Naive thymus-derived CD4-positive, alpha-beta T cell (primary cell): ENCODE results near the gene ENTHD1. TPM values are rescaled to one million over a fixed set of nuclear protein-coding genes. Genes with fewer than 3 reads are reported as not detected.
"Not testable (repeated sequence)": the region's sequence is repeated elsewhere in the genome, so short reads cannot be mapped to it uniquely, and the experiment has no call there.

Experiments used
- ATAC-seq: fragments of 150-1000 bp; cut with Tn5 transposase; 2 replicates; pipeline ENCODE4 v1.10.0; 2021; ENCODE audit warnings: mild to moderate bottlenecking, moderate library complexity
- CTCF ChIA-PET: fragments of 350-600 bp; sonication (Branson Sonifier 250); formaldehyde crosslinking; loops from one replicate; lab custom pipeline; 2021; ENCODE audit warnings: antibody characterized with exemption; lab: Charles Lee
- POLR2A ChIA-PET: fragments of 350-600 bp; sonication (Branson Sonifier 250); formaldehyde crosslinking; loops from one replicate; lab custom pipeline; 2021; ENCODE audit warnings: antibody characterized with exemption, inconsistent platforms; lab: Charles Lee
- DNase-seq, 9 donors: peaks; one replicate each; pipeline versions ENCODE4 v3.0.0 to v3.0.0-alpha.2; 2020 to 2022; ENCODE audit warnings: mixed read lengths in 1 of 9
- H3K27ac ChIP-seq: one replicate; pipeline ENCODE4 v1.7.0; 2013; ENCODE audit warnings: mild to moderate bottlenecking, low read depth, low read length, moderate library complexity
- H3K27me3 ChIP-seq, 2 donors: one replicate each; pipeline ENCODE4 v1.7.0; 2013; ENCODE audit warnings: low read length in 2 of 2, mild to moderate bottlenecking in 2 of 2, moderate library complexity in 2 of 2; ENCODE audit not compliant: control insufficient read depth in 2 of 2, insufficient read depth in 2 of 2
- H3K36me3 ChIP-seq, 3 experiments: 1 replicate in 2 of 3; 2 replicates in 1 of 3; pipeline ENCODE4 v1.7.0; 2013; ENCODE audit warnings: low read length in 3 of 3, mild to moderate bottlenecking in 3 of 3, moderate library complexity in 1 of 3; ENCODE audit not compliant: insufficient read depth in 3 of 3, control insufficient read depth in 2 of 3
- H3K4me1 ChIP-seq, 2 donors: one replicate each; pipeline ENCODE4 v1.7.0; 2013; ENCODE audit warnings: low read length in 2 of 2, mild to moderate bottlenecking in 2 of 2, moderate library complexity in 1 of 2; ENCODE audit not compliant: control insufficient read depth in 2 of 2, insufficient read depth in 2 of 2
- H3K4me3 ChIP-seq: 2 replicates; pipeline ENCODE4 v1.7.0; 2013; ENCODE audit warnings: mild to moderate bottlenecking, low read length
- H3K9me3 ChIP-seq, 3 experiments: 1 replicate in 2 of 3; 2 replicates in 1 of 3; pipeline ENCODE4 v1.7.0; 2013; ENCODE audit warnings: low read length in 3 of 3; ENCODE audit not compliant: control insufficient read depth in 2 of 3
- H3K27ac Mint-ChIP-seq, 9 donors: one replicate each; pipeline ENCODE4 v1.8.0; 2020 to 2022; ENCODE audit warnings: mixed read lengths in 9 of 9, mild to moderate bottlenecking in 8 of 9, moderate library complexity in 5 of 9, inconsistent platforms in 2 of 9
- H3K27me3 Mint-ChIP-seq, 5 donors: one replicate each; pipeline ENCODE4 v1.8.0; 2021 to 2022; ENCODE audit warnings: mixed read lengths in 5 of 5, mild to moderate bottlenecking in 1 of 5
- H3K36me3 Mint-ChIP-seq, 5 donors: one replicate each; pipeline ENCODE4 v1.8.0; 2020 to 2022; ENCODE audit warnings: mixed read lengths in 5 of 5, mild to moderate bottlenecking in 3 of 5, inconsistent platforms in 1 of 5
- H3K4me1 Mint-ChIP-seq, 7 donors: one replicate each; pipeline ENCODE4 v1.8.0; 2020 to 2022; ENCODE audit warnings: mixed read lengths in 7 of 7, mild to moderate bottlenecking in 3 of 7, inconsistent platforms in 1 of 7
- H3K4me3 Mint-ChIP-seq, 10 donors: one replicate each; pipeline ENCODE4 v1.8.0; 2020 to 2022; ENCODE audit warnings: mild to moderate bottlenecking in 10 of 10, mixed read lengths in 10 of 10, moderate library complexity in 6 of 10, inconsistent platforms in 2 of 10
- H3K9me3 Mint-ChIP-seq, 11 donors: one replicate each; pipeline ENCODE4 v1.8.0; 2020 to 2022; ENCODE audit warnings: mixed read lengths in 11 of 11, mild to moderate bottlenecking in 4 of 11, inconsistent platforms in 1 of 11, moderate library complexity in 1 of 11
- intact Hi-C, 2 donors: fragments of 100-400 bp; cut with micrococcal nuclease; formaldehyde crosslinking; loops; one replicate each; pipeline ENCODE4 v1.15.1; 2023
- polyA plus RNA-seq, 2 donors: library from polyadenylated mRNA; unstranded; fragments of 300-500 nt; fragmentation: Illumina TruSeq; gene quantifications; one replicate each; pipeline ENCODE4 v1.2.3, GENCODE V29; 2021
- total RNA-seq, 6 experiments: library from RNA in 5 of 6; stranded (reverse) in 5 of 6; gene quantifications; 1 replicate in 5 of 6; 2 replicates in 1 of 6; pipeline ENCODE4 v1.2.3 and lab custom pipeline; 2021 to 2026

ENTHD1 gene
- total and polyA plus RNA-seq, 7 experiments from 2014 or later: 0.12 to 0.60 (median 0.24) TPM; not detected in 2

DNA sequence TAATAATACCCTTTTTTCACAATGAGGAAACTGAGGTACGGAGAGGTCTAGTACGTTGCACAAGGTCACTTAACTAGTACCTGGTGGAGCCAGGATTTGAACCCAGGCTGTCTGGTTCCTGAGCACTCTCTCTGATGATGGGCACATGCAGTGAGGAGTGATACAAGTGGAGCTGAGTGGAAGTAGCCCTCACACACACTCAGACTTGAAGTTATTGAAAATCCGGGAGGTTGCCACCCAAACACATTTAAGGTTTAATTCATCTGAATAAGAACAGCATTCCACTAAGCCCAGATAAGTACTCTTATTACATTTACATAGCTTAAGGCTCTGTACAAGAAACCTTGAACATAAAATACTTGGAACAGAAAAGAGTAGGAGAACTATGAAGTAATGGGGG is 12.1 kb upstream of the ENTHD1 start:
- peaks cover 0 to 3% (median 0%) of the 10 kb centered on the region in 11 donors for H3K9me3 Mint-ChIP-seq
- H3K4me1 Mint-ChIP-seq: peaks cover 34 to 63% (median 46%) of the 10 kb centered on the region in 7 donors
- Histone ChIP-seq H3K9me3 (no peaks in the 10 kb centered on the region), H3K36me3 (no peaks in the 10 kb centered on the region), H3K27ac (peak overlapping the region; percentile 83), H3K4me1 (peaks cover 25 to 34% of the 10 kb centered on the region in 2 donors), H3K4me3 (peak overlapping the region; percentile 67), H3K27me3 (no peaks in the 10 kb centered on the region)
- CTCF ChIA-PET: interaction anchor here (0.5 to 2.8 kb wide), 5 partner anchors 9 to 826 kb away, joined by 3 to 8 read pairs (median 3); no protein-coding TSS in a partner anchor
- DNase-seq (no peak), ATAC-seq (no peak)
- H3K27ac Mint-ChIP-seq: peak overlapping the region in 6 of 9 donors; percentile 71 to 98 (median 92)
- H3K27me3 Mint-ChIP-seq: no peaks in the 10 kb centered on the region
- peak overlapping the region in 9 of 10 donors; percentile 93 to 99 (median 97) for H3K4me3 Mint-ChIP-seq
- intact Hi-C loops: loop anchor here (1.0 to 10.0 kb wide), 2 partner anchors 21 to 269 kb away; partner anchors contain the start of gene TNRC6B (in 1 of the 2)
- POLR2A ChIA-PET: interaction anchor here (0.5 to 17.0 kb wide), 14 partner anchors 9 to 438 kb away, joined by 3 to 350 read pairs (median 6); no protein-coding TSS in a partner anchor
- peaks cover 12 to 40% (median 23%) of the 10 kb centered on the region in 5 donors for H3K36me3 Mint-ChIP-seq

GRCh38 chr22:39904862-39905261 is 11.3 kb upstream of the ENTHD1 start:
- ATAC-seq (no peak), DNase-seq (no peak)
- Histone ChIP-seq H3K9me3 (no peaks in the 10 kb centered on the region), H3K27me3 (no peaks in the 10 kb centered on the region), H3K4me3 (peak overlapping the region; percentile 67), H3K36me3 (no peaks in the 10 kb centered on the region), H3K4me1 (peaks cover 30 to 34% of the 10 kb centered on the region in 2 donors), H3K27ac (peak overlapping the region; percentile 83)
- ChIA-PET CTCF (interaction anchor here (0.7 to 1.2 kb wide), 4 partner anchors 9 to 582 kb away, joined by 3 to 4 read pairs (median 4); no protein-coding TSS in a partner anchor), POLR2A (interaction anchor here (0.5 to 17.0 kb wide), 11 partner anchors 8 to 620 kb away, joined by 3 to 350 read pairs (median 7); no protein-coding TSS in a partner anchor)
- Mint-ChIP-seq H3K27me3 (no peaks in the 10 kb centered on the region), H3K9me3 (no peaks in the 10 kb centered on the region), H3K4me3 (peak overlapping the region in 9 of 10 donors; percentile 93 to 99 (median 97)), H3K27ac (peak overlapping the region in 6 of 9 donors; percentile 86 to 98 (median 92)), H3K4me1 (peaks cover 33 to 61% (median 43%) of the 10 kb centered on the region in 7 donors), H3K36me3 (peaks cover 12 to 37% (median 19%) of the 10 kb centered on the region in 5 donors)
- intact Hi-C loops: loop anchor here (1.0 to 10.0 kb wide), 7 partner anchors 21 to 373 kb away; partner anchors contain the start of genes RPS19BP1 (in 2 of the 2) and TNRC6B (in 1 of the 2)

DNA sequence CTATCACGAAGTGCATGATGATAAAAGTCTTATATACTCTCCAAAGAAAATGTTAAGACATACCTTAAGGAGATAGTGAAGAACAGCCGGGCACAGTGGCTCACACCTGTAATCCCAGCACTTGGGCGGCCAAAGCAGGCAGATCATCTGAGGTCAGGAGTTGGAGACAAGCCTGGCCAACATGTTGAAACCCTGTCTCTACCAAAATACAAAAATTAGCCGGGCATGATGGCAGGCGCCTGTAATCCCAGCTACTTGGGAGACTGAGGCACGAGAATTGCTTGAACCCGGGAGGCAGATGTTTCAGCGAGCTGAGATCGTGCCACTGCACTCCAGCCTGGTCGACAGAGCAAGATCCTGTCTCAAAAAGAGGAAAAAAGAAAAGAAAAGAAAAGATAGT is 10.5 kb upstream of the ENTHD1 start:
- Histone ChIP-seq H3K4me1 (peaks cover 30 to 34% of the 10 kb centered on the region in 2 donors), H3K4me3 (peak overlapping the region; percentile 67), H3K27ac (peak overlapping the region; percentile 83)
- H3K36me3 ChIP-seq, ATAC-seq, H3K27me3 ChIP-seq, H3K9me3 ChIP-seq, DNase-seq, H3K27me3 Mint-ChIP-seq, H3K9me3 Mint-ChIP-seq: not testable (repeated sequence)
- ChIA-PET POLR2A (interaction anchor here (0.6 to 17.0 kb wide), 11 partner anchors 7 to 328 kb away, joined by 3 to 350 read pairs (median 7); no protein-coding TSS in a partner anchor), CTCF (interaction anchor here (0.6 to 1.4 kb wide), 6 partner anchors 10 to 44 kb away, joined by 3 to 6 read pairs (median 4); no protein-coding TSS in a partner anchor)
- peaks cover 12 to 34% (median 14%) of the 10 kb centered on the region in 5 donors for H3K36me3 Mint-ChIP-seq
- peak overlapping the region in 6 of 9 donors; percentile 85 to 98 (median 92) for H3K27ac Mint-ChIP-seq
- peaks cover 30 to 56% (median 38%) of the 10 kb centered on the region in 7 donors for H3K4me1 Mint-ChIP-seq
- intact Hi-C loops: loop anchor here (5.0 to 10.0 kb wide), 6 partner anchors 33 to 372 kb away; partner anchors contain the start of genes RPS19BP1 (in 2 of the 2) and TNRC6B (in 1 of the 2)
- H3K4me3 Mint-ChIP-seq: peak overlapping the region in 9 of 10 donors; percentile 93 to 99 (median 97)

DNA sequence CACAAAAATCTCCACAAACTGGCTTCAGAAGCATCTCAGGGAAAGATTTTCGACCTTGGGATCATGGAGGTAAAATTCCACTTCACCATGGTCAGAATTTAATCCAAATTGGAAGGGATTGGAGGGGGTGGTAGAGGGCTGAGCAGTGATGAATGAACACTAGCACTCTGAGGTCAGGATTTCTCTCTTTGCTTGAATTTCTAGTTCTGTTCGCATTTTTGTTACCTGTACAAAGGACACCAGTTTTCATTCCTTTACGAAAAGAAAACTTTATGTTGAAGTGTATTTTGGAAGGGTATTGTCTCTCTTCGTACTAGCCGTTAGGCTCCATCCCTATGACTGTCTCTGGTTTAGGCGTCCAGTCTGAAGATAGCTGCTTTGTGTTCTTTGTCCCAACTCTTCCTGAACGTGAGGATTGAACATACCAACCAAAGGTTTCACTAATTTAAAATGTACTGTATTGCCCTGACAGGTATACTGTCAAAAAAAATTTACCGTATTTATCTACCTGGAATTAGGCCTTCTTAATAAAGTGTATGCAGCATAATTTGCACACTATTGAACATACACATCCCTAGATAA is 8.1 kb upstream of the ENTHD1 start:
- Histone ChIP-seq H3K27me3 (no peaks in the 10 kb centered on the region), H3K36me3 (no peaks in the 10 kb centered on the region), H3K4me1 (peaks cover 23 to 27% of the 10 kb centered on the region in 2 donors), H3K9me3 (no peaks in the 10 kb centered on the region), H3K27ac (peak overlapping the region; percentile 83), H3K4me3 (peak overlapping the region; percentile 71)
- ChIA-PET CTCF (no interaction called here), POLR2A (interaction anchor here (0.7 to 3.7 kb wide), 6 partner anchors 12 to 49 kb away, joined by 3 to 27 read pairs (median 4); no protein-coding TSS in a partner anchor)
- Mint-ChIP-seq H3K27ac (peak overlapping the region in 6 of 9 donors; percentile 86 to 99 (median 96)), H3K27me3 (no peaks in the 10 kb centered on the region), H3K4me3 (peak overlapping the region in 9 of 10 donors; percentile 95 to 99 (median 97)), H3K9me3 (no peaks in the 10 kb centered on the region), H3K36me3 (peaks cover 8 to 32% (median 14%) of the 10 kb centered on the region in 5 donors), H3K4me1 (peaks cover 22 to 39% (median 27%) of the 10 kb centered on the region in 7 donors)
- intact Hi-C loops: loop anchor here (1.0 to 10.0 kb wide), 13 partner anchors 8 to 369 kb away; partner anchors contain the start of genes RPS19BP1 (in 2 of the 2) and TNRC6B (in 1 of the 2)
- no peak for ATAC-seq
- no peak for DNase-seq

- ChIA-PET CTCF (no interaction called here), POLR2A (interaction anchor here (0.6 to 3.7 kb wide), 9 partner anchors 14 to 187 kb away, joined by 3 to 27 read pairs (median 5); no protein-coding TSS in a partner anchor)
- Histone ChIP-seq H3K27me3 (no peaks in the 10 kb centered on the region), H3K36me3 (no peaks in the 10 kb centered on the region), H3K4me3 (peak within 1 kb of the TSS; percentile 71), H3K4me1 (peaks cover 23 to 27% of the 10 kb centered on the region in 2 donors), H3K27ac (peak within 1 kb of the TSS; percentile 83), H3K9me3 (no peaks in the 10 kb centered on the region)
- intact Hi-C loops: loop anchor here (1.0 to 10.0 kb wide), 13 partner anchors 9 to 368 kb away; partner anchors contain the start of genes RPS19BP1 (in 2 of the 2) and TNRC6B (in 1 of the 2)
- DNase-seq: peak in 8 of 9 donors; percentile 52 to 90 (median 86)
- H3K36me3 Mint-ChIP-seq: peaks cover 2 to 27% (median 14%) of the 10 kb centered on the region in 5 donors
- ATAC-seq: peak; percentile 98
- no peaks in the 10 kb centered on the region for H3K9me3 Mint-ChIP-seq
- peak within 1 kb of the TSS in 6 of 9 donors; percentile 86 to 99 (median 96) for H3K27ac Mint-ChIP-seq
- no peaks in the 10 kb centered on the region for H3K27me3 Mint-ChIP-seq
- H3K4me3 Mint-ChIP-seq: peak within 1 kb of the TSS in 9 of 10 donors; percentile 95 to 99 (median 97)
- peaks cover 13 to 31% (median 22%) of the 10 kb centered on the region in 7 donors for H3K4me1 Mint-ChIP-seq
These were observed 7.0 kb upstream of the ENTHD1 start, which contains the start of gene GRAP2 for GRCh38 chr22:39900306-39901227. Gene GRAP2 (plus strand): TSS chr22:39901084. CDS start chr22:39947107, 46,023 bp downstream.
